GM19238 (cell line): Measurements from ENCODE around the gene ESYT2.
A peak's percentile ranks its signal among the peaks of the same experiment; 100 is the strongest.

Experiments
- DNase-seq: peaks from one replicate; pipeline ENCODE4 v3.0.0; 2011; ENCODE audit warnings: low spot score; ENCODE audit not compliant: insufficient read length

ESYT2 gene

GRCh38 chr7:158771213-158771834 lies 58.0 kb downstream of the ESYT2 start:
- DNase-seq: no peak

DNA sequence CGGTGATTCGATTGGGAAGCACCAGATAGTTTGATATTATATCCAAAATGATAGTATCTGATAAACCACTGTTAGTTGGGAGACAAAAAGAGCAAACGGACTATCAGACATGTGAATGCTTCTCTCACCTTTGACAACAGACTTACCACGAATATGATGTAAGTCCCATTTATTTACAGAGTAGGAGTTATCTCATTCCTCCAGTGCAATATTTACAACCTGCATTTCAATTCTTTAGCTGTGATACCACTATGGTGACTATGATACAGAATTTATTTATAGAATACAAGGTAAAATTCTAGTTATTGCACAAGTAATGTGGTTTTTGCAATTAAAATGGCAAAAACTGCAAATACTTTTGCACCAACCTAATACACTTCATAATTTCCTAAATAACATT lies 61.6 kb downstream of the ESYT2 start:
- no peak for DNase-seq

- peak; percentile 26 for DNase-seq
These were observed 62.6 kb downstream of the ESYT2 start for GRCh38 chr7:158766570-158767281.

GRCh38 chr7:158765020-158765419 lies 64.3 kb downstream of the ESYT2 start:
- no peak for DNase-seq

- no peak for DNase-seq
These were observed 65.8 kb downstream of the ESYT2 start for GRCh38 chr7:158763454-158764033.

DNA sequence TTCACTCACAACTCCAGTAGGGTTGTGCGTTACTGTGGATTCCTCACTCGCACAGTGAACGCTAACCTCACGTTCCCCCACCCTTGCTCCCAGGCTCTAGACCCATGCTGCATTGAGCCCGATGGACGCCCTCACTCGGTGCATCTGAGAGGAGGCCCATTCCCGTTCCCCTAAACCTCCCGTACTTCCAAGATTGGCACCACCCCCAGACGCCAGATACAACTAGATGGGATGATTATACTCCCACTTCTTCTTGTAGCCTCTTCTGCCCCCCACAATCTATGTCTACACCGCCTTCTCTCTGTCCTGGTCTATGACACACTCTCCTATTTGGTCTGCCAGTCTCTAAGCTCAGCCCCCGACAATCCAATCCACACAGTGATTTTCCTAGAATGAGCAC lies 67.4 kb downstream of the ESYT2 start:
- no peak for DNase-seq

DNA sequence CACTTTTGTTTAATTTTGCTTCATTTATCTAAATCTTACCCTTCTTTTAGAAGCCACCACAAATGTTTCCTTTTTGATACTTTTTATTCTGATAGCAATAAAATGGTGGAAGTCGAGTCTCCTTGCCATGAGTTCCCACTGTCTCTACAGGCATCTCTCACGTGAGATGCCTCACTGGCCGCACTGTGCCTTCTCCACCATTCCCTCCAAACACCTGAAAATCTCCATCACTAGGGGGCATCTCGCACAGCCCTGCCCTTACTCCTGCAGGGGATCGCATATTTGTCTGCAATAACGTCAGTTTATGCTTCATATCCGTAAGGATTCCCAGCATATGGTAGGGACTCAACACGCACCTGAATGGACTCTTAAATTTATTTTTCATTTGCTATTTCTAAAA lies 68.4 kb downstream of the ESYT2 start:
- no peak for DNase-seq

DNA sequence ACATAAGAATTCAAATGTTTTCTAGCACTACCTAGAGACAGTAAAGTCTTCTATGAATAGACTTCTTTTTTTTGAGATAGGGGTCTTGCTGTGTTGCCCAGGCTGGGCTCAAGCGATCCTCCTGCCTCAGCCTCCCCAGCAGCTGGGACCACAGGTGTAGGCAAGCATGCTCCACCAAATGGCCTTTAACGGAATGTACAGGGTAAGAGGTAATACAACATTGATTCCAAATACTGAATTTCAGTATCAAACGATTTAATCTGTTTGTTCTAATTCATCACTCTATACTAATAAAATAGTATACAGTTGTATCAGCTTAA lies 68.9 kb downstream of the ESYT2 start:
- DNase-seq: no peak

DNA sequence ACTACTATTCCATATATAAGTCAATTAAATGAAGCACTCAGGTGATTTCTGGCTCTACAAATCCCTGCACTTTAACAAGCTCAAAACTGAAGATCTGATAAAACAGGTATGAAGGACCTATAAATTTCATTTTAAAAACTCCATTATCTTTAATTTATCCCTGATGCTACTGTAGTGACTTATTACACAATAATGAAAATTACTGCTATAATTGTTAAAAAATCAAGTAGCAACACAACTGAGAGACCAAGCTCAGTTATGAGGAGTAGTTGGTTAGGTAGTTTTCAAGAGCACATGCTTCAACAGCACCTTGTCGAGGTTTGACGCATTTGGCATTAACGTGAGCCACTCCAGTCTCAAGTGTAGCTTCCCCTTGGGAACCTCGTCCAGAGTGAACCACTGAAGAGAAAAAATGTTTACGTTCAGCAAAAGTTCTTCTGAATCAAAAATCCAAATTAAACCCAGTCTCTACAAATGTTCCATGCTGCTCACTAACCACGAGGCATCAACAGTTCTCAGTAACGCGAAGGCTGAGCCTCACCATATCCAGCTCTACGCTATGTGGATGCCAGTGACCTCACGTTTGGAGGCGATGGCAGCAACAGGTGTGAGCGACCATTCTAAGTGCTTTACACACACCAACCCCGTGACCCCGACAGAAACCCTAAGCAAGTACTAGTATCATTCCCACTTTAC lies 69.4 kb downstream of the ESYT2 start:
- DNase-seq: no peak

GRCh38 chr7:158759245-158759614 lies 70.1 kb downstream of the ESYT2 start:
- no peak for DNase-seq

DNA sequence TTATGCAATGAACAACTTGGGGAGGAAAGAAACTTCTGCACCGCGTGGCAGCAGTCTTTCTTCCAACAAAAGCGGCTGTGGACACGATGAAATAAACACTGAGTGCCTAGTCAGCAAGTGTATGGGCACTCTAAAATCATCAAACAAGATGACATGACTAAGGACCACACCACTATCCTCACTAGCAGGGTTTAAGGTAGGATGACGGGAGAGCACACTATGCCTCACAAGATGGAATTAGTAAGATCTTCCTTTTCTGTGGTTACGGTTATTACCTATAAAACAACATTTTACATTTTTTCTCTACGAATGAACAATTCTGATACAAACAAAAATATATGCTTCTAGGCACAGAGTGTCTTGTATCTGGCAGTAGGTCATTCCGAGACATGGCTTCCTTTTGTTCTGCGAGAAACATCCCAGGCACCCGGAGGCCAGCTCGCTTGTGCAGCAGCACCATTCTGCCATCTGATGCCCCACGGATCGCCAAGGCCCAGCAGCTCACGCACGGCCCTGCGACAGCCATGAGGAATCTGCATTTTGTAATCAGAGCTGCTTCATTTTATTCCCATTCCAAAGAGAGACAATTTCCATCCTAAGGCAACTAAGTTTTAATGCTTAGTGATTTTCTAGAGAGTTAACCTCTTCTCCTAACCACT lies 70.6 kb downstream of the ESYT2 start:
- DNase-seq: no peak

DNA sequence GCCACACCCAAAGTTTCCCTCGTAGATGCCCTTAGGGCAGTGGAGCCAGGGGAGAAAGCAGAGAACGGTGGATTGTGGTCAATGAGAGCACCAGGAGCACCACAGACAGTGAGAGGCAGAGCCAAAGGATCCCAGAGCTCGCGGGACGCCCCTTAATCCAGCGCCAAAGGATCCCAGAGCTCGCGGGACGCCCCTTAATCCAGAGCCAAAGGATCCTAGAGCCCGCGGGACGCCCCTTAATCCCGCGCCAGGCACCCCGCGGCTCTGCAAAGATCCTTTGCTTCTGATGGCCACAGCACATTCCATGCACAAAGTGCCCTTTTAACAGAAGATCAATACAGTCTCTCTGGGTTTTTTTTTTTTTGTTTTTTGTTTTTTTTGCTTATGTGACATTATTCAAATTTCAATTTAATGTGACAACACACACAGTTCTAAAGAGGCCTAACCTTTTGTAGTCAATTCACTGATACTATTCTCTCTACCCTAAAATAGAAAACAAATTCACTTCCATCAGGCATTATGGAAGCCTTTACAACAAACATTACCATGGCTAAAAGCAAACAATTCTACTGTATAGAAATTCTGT lies 71.8 kb downstream of the ESYT2 start:
- DNase-seq: no peak

- no peak for DNase-seq
These were observed 74.4 kb downstream of the ESYT2 start for GRCh38 chr7:158754746-158755444.

- no peak for DNase-seq
These were observed 75.4 kb downstream of the ESYT2 start for GRCh38 chr7:158753900-158754299.

DNA sequence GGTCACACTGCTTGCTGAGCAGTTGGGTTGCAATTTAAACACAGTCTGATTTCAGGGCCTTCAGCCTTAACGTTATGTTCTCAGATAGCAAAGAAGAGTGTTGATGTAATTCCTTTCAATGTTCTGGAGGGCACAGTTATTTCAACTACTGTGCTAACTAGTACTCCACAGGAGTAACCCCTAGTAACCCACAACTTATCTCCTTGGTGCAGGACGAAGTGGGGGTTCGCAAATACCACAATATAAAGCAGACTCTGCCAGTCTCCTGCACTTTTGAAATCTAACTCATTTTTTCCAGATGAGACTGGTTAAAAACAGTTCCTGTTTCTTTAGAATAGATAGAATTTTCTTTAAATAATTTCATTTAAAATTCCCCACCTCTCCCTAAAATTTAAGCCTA lies 77.6 kb downstream of the ESYT2 start:
- DNase-seq: no peak

- DNase-seq: no peak
These were observed 78.1 kb downstream of the ESYT2 start for GRCh38 chr7:158751199-158751598.

DNA sequence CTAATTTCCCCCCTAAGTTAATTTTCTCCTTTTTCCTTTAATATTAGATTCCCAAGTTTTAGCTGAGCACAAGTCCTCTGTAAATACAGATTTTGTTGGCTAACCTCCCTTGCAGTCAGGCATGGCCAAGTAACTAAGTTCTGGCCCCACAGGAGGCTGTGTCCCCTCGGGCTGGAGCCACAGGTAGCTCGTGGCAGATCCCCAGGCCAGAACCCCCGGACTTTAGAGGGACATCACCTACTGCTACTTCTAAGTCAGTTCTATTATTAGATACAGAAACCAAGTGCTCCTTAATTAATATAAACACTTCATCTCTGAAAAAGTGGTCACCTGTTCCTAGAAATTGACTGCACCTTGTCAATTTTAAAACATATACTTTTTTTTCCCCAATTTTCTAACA lies 78.6 kb downstream of the ESYT2 start:
- DNase-seq: no peak

DNA sequence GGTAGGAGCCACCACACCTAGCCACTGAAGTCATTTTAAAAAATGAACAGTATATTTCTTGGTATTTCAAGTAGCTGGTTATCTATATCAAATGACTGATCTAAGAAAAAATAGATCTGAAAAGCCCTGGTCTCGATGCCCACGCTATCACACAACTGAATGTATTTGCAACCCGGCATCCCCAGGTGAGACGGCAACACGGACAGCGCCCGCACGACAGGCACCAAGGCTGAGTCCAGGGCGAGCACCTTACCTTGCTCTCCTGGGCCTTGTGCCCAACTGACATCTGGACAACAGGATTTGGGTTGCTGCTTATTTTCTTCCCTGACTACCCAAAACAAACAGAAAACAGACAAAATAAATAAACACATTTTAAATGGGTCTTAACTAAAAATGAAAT lies 79.9 kb downstream of the ESYT2 start:
- DNase-seq: no peak

GRCh38 chr7:158748335-158748734 lies 81.0 kb downstream of the ESYT2 start:
- DNase-seq: no peak

DNA sequence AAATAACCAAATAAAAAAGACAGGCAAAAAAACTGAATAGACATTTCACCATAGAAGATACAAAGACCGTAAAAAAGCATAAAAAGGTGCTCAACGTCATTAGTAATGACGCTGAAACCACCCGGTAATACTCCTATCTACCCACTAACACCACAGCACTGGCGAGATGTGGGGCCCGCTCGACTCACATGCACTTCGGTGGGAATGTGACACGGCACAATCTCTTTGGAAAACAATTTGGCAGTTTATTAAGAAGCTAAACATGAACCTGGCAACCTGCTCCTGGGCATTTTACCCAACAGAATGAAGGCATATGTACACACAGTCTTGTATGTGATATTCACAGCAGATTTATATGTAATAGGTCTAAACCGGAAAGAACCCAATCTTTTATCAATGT lies 81.9 kb downstream of the ESYT2 start:
- no peak for DNase-seq

- DNase-seq: no peak
These were observed 82.4 kb downstream of the ESYT2 start for GRCh38 chr7:158746957-158747356.
